Measurements from ENCODE around the gene RAB5B.

DNA sequence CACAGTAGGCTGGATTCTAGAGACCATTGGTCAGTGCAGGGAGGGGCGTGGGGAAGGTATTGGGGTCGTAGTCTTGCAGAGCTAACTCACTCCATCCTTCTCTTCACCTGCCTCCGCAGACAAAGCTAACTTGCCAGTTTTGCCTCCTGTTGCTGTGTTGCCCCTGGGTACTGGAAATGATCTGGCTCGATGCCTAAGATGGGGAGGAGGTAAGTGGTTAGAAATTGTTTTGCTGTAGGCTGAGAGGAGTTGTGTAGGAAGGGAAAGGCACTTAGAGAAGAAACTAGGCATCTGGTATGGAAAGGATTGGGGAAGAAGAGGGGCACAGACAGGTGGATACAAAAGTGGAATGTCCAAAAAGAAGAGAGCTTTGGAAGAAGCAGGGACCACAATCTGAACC, 31.8 kb upstream of the RAB5B start:
- TF ChIP-seq POLR2A (IDR thresholded peaks at IDR 0.05; ENCODE audit: low read depth, low read length) (no peak), POLR2AphosphoS5 (IDR thresholded peaks at IDR 0.05; ENCODE audit: low read depth, low read length) (no peak)

All from GM12892 (cell line).